Activated CD4-positive, alpha-beta T cell treated with anti-CD3 and anti-CD28 coated beads, Interleukin-2, amount 10 ng/mL, durations not matched to agents 24 days and 14 days (primary cell): ENCODE results near the gene TCEAL7. TPM values are rescaled to one million over a fixed set of nuclear protein-coding genes. Genes with fewer than 3 reads are reported as not detected.
"Not testable (repeated sequence)": the region's sequence is repeated elsewhere in the genome, so short reads cannot be mapped to it uniquely, and the experiment has no call there.

Experiments
- DNase-seq: peaks from one replicate; pipeline ENCODE4 v3.0.0; 2022
- H3K27ac Mint-ChIP-seq: one replicate; pipeline ENCODE4 v1.8.0; 2022; ENCODE audit warnings: mild to moderate bottlenecking, mixed read lengths
- H3K27me3 Mint-ChIP-seq: one replicate; pipeline ENCODE4 v1.8.0; 2022; ENCODE audit warnings: mixed read lengths
- H3K36me3 Mint-ChIP-seq: one replicate; pipeline ENCODE4 v1.8.0; 2022; ENCODE audit warnings: low read depth, mild to moderate bottlenecking, mixed read lengths
- H3K4me1 Mint-ChIP-seq: one replicate; pipeline ENCODE4 v1.8.0; 2021; ENCODE audit warnings: mixed read lengths
- H3K4me3 Mint-ChIP-seq: one replicate; pipeline ENCODE4 v1.8.0; 2022; ENCODE audit warnings: mild to moderate bottlenecking, moderate library complexity, mixed read lengths
- H3K9me3 Mint-ChIP-seq: one replicate; pipeline ENCODE4 v1.8.0; 2021; ENCODE audit warnings: mixed read lengths
- intact Hi-C: fragments of 100-400 bp; cut with micrococcal nuclease; formaldehyde crosslinking; loops from one replicate; pipeline ENCODE4 v1.15.1; 2023
- total RNA-seq: library from RNA; stranded (reverse); gene quantifications from 2 replicates; pipeline ENCODE4 v1.2.3, GENCODE V29; 2022

TCEAL7 gene
- not detected in 2 replicates for total RNA-seq

DNA sequence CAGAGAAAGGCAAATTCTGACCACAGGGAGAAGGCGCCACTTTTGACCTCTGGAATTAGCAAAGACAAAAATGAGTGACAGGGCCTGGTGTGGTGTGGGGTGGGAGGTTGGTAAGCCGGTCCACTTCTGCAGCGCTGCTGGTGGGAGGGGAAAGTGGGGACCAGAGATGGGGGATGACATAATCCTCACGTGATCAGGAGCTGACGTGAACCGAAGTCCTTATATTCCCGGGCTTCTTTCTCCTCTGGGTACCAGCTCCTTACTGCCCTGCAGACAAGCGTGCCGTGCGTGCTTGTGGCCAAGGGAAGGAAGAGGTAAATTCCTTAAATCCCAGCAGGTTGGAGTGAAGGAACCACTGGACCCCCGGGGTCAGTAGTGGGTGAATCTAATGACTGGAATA, at the start of gene TCEAL7:
Gene TCEAL7 (plus strand): TSS at position 249 of the 400 bp plus-strand sequence. CDS start 1,165 bp downstream, outside the sequence.
- DNase-seq: no peak
- H3K4me1 Mint-ChIP-seq: no peaks in the 10 kb centered on the region
- no peaks in the 10 kb centered on the region for H3K36me3 Mint-ChIP-seq
- H3K27ac Mint-ChIP-seq: no peak within 1 kb of the TSS
- peaks cover 12% of the 10 kb centered on the region for H3K27me3 Mint-ChIP-seq
- no peaks in the 10 kb centered on the region for H3K9me3 Mint-ChIP-seq
- intact Hi-C loops: no loop called here
- no peak within 1 kb of the TSS for H3K4me3 Mint-ChIP-seq

- Mint-ChIP-seq H3K9me3 (no peaks in the 10 kb centered on the region), H3K4me1 (no peaks in the 10 kb centered on the region), H3K27ac (no peak overlapping the region), H3K36me3 (no peaks in the 10 kb centered on the region), H3K27me3 (peaks cover 7% of the 10 kb centered on the region), H3K4me3 (no peak overlapping the region)
- intact Hi-C loops: no loop called here
- DNase-seq: no peak
These were observed 36.9 kb upstream of the TCEAL7 start for GRCh38 chrX:103293118-103293517.

GRCh38 chrX:103304705-103305104, 25.3 kb upstream of the TCEAL7 start:
- no peak for DNase-seq
- Mint-ChIP-seq H3K4me1 (peaks cover 3% of the 10 kb centered on the region), H3K27me3 (peaks cover 2% of the 10 kb centered on the region), H3K9me3 (no peaks in the 10 kb centered on the region), H3K4me3 (no peak overlapping the region), H3K27ac (no peak overlapping the region), H3K36me3 (no peaks in the 10 kb centered on the region)
- intact Hi-C loops: loop anchor here (5.0 kb wide), 1 partner anchor 47 kb away; the partner anchor contains the start of gene TCEAL8

GRCh38 chrX:103305666-103306065, 24.4 kb upstream of the TCEAL7 start:
- not testable (repeated sequence) for H3K4me1 Mint-ChIP-seq, H3K36me3 Mint-ChIP-seq, DNase-seq, H3K4me3 Mint-ChIP-seq, H3K27me3 Mint-ChIP-seq, H3K27ac Mint-ChIP-seq, H3K9me3 Mint-ChIP-seq
- intact Hi-C loops: loop anchor here (5.0 kb wide), 1 partner anchor 48 kb away; the partner anchor contains the start of gene TCEAL8

DNA sequence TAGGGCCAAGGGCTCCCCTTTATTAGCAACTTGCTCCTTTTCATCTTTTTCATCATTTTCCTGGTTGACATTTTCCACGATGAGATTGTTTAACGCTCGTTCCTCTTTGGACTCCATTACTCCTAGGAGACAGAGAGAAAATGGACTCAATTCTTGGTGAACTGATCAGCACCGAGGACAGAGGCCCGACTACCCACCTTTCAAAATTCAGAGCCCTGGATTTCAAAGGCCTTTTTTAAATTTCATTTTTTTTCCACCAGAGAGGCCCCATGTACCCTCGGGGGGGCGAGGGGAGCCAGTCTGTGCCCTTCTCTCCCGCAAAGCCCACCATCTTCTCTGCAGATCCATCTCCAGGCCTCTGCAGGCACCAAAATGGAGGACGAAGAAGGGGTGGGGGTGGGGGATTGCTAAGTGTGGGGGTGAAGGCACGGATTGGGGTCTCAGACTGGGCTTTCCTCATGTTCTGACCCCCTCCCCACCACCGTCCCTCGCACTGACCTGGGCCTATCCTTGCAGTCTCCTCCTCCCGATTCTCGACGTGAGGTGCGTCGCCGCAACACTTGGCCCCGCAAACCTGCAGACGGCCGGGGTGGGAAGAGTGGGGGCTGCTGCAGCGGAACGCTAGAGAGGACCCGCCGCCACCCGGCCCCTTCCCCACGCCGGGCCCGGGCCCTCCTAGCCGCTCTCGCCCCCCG, 20.0 kb upstream of the TCEAL7 start:
- Mint-ChIP-seq H3K27ac (no peak overlapping the region), H3K27me3 (peaks cover 2% of the 10 kb centered on the region), H3K4me1 (no peaks in the 10 kb centered on the region), H3K36me3 (no peaks in the 10 kb centered on the region), H3K4me3 (no peak overlapping the region), H3K9me3 (no peaks in the 10 kb centered on the region)
- intact Hi-C loops: loop anchor here (5.0 to 10.0 kb wide), 2 partner anchors 53 to 95 kb away; partner anchors contain the start of genes BEX4 and TCEAL8
- DNase-seq: peak; percentile 52

DNA sequence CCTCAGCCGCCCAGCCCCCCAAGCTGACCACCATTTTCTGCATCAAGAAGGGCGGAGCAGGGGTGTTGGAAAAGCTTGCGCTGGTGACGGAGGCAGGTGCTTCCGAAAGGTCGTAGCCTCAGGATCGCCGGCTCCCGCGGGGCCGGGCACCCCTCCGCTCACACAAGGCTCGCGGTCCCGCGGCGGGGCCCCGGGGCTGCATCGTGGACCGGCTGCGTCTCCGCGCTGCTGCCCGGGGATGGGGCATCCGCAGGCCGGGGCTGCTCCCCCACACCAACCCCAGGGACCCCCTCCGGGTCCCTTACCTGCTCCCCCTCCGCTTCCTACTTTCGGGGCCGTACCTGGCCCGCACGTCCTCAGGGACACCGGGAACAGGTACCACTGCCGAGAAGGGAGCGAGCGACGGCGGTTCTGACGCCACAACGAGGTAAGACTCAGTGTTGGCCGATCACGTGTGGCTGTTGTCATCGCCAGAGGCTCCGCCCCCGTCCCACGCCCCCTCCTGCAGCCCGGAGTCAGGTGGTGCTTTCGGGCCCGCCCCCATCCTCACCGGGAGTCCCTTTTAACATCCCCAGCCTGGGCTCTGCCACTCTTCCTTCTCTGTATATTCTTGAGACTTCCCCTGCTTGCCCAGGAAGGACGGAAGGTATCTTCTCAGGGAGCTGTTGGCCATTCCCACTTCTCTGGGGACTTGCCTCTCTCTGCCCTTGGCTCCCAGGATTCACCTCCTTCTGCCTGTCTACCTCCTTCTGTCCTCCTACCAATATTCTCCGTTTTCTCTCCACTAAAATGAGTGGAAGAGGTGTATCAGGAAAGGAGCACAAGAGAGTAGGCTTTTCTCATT, 19.3 kb upstream of the TCEAL7 start, which contains the start of gene BEX2:
Gene BEX2 (minus strand): TSS at position 436 of the 844 bp plus-strand sequence. CDS start 1,014 bp downstream, outside the sequence.
- peak within 1 kb of the TSS; percentile 77 for H3K4me3 Mint-ChIP-seq
- DNase-seq: peak; percentile 93
- H3K27ac Mint-ChIP-seq: peak within 1 kb of the TSS; percentile 56
- H3K27me3 Mint-ChIP-seq: peaks cover 2% of the 10 kb centered on the region
- no peaks in the 10 kb centered on the region for H3K4me1 Mint-ChIP-seq
- H3K9me3 Mint-ChIP-seq: no peaks in the 10 kb centered on the region
- intact Hi-C loops: loop anchor here (10.0 kb wide), 1 partner anchor 96 kb away; the partner anchor contains the start of gene BEX4
- H3K36me3 Mint-ChIP-seq: no peaks in the 10 kb centered on the region

- H3K4me1 Mint-ChIP-seq: no peaks in the 10 kb centered on the region
- H3K27ac Mint-ChIP-seq: no peak overlapping the region
- H3K4me3 Mint-ChIP-seq: no peak overlapping the region
- no peaks in the 10 kb centered on the region for H3K9me3 Mint-ChIP-seq
- DNase-seq: no peak
- no peaks in the 10 kb centered on the region for H3K36me3 Mint-ChIP-seq
- H3K27me3 Mint-ChIP-seq: peaks cover 2% of the 10 kb centered on the region
- intact Hi-C loops: loop anchor here (10.0 kb wide), 1 partner anchor 97 kb away; the partner anchor contains the start of gene BEX4
These were observed 18.6 kb upstream of the TCEAL7 start for GRCh38 chrX:103311399-103311780.

- no peak for DNase-seq
- Mint-ChIP-seq H3K4me3 (no peak overlapping the region), H3K4me1 (no peaks in the 10 kb centered on the region), H3K9me3 (no peaks in the 10 kb centered on the region), H3K36me3 (no peaks in the 10 kb centered on the region), H3K27ac (no peak overlapping the region), H3K27me3 (peaks cover 14% of the 10 kb centered on the region)
- intact Hi-C loops: no loop called here
These were observed 746 bp downstream of the TCEAL7 start for GRCh38 chrX:103330681-103331288.

- no peaks in the 10 kb centered on the region for H3K9me3 Mint-ChIP-seq
- no peak overlapping the region for H3K27ac Mint-ChIP-seq
- peaks cover 3% of the 10 kb centered on the region for H3K4me1 Mint-ChIP-seq
- peaks cover 14% of the 10 kb centered on the region for H3K27me3 Mint-ChIP-seq
- DNase-seq: no peak
- H3K4me3 Mint-ChIP-seq: no peak overlapping the region
- intact Hi-C loops: no loop called here
- no peaks in the 10 kb centered on the region for H3K36me3 Mint-ChIP-seq
These were observed 8.6 kb downstream of the TCEAL7 start for GRCh38 chrX:103338663-103339062.

GRCh38 chrX:103343105-103343504, 13.1 kb downstream of the TCEAL7 start:
- intact Hi-C loops: loop anchor here (1.0 kb wide), 1 partner anchor 121 kb away; no protein-coding TSS in a partner anchor
- peaks cover 3% of the 10 kb centered on the region for H3K4me1 Mint-ChIP-seq
- peaks cover 8% of the 10 kb centered on the region for H3K27me3 Mint-ChIP-seq
- H3K27ac Mint-ChIP-seq: no peak overlapping the region
- DNase-seq: peak; percentile 76
- no peak overlapping the region for H3K4me3 Mint-ChIP-seq
- H3K9me3 Mint-ChIP-seq: no peaks in the 10 kb centered on the region
- no peaks in the 10 kb centered on the region for H3K36me3 Mint-ChIP-seq

DNA sequence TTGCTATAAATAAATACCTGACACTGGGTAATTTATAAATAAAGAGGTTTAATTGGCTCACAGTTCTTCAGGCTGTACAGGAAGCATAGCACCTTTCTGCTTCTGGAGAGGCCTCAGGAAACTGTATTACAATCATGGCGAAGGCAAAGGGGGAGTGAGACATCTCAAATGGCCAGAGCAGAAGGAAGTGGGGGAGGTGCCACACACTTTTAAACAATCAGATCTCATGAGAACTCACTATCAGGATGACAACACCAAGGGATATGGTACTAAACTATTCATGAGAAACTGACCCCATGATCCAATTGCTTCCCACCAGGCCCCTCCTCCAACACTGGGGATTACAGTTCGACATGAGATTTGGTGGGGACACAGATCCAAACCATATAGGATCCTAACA, 14.6 kb downstream of the TCEAL7 start:
- Mint-ChIP-seq H3K4me1 (peaks cover 3% of the 10 kb centered on the region), H3K36me3 (no peaks in the 10 kb centered on the region), H3K4me3 (no peak overlapping the region), H3K9me3 (no peaks in the 10 kb centered on the region), H3K27me3 (peaks cover 6% of the 10 kb centered on the region), H3K27ac (no peak overlapping the region)
- no peak for DNase-seq
- intact Hi-C loops: no loop called here

DNA sequence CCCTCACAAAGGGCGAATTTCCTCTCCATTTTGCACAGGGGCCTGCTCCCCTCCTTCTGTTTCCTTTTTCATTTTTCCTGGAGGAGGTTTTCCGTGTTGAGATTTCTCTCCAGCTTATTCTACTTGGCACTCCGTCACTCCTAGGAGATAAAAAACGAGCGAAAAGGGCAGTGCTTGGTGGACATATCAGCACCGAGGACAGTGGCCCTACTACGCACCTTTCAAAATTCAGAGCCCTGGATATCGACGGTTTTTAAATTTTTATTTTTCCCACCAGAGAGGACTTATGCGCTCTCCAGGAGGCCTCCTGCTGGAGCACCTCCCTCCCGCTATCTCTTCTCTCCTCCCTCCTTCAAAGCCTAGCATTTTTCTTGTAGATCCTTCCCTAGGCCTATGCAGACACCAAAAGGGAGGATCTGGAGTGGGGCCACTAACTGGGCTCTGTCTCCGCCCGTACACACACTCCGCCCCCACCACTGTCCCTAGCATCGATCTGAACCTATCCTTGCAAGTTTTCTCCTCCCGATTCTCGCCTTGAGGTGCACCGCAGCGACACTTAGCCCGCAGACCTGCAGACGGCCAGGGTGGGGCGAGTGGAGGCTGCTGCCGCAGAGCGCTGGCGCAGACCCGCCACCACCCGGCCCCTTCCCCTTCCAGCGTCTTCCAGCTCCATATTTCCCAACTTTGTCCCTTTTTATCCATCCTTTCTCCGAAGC, 17.8 kb downstream of the TCEAL7 start:
- no peak for DNase-seq
- Mint-ChIP-seq H3K9me3 (no peaks in the 10 kb centered on the region), H3K4me1 (peaks cover 3% of the 10 kb centered on the region), H3K36me3 (no peaks in the 10 kb centered on the region), H3K4me3 (no peak overlapping the region), H3K27ac (no peak overlapping the region), H3K27me3 (peaks cover 4% of the 10 kb centered on the region)
- intact Hi-C loops: no loop called here

DNA sequence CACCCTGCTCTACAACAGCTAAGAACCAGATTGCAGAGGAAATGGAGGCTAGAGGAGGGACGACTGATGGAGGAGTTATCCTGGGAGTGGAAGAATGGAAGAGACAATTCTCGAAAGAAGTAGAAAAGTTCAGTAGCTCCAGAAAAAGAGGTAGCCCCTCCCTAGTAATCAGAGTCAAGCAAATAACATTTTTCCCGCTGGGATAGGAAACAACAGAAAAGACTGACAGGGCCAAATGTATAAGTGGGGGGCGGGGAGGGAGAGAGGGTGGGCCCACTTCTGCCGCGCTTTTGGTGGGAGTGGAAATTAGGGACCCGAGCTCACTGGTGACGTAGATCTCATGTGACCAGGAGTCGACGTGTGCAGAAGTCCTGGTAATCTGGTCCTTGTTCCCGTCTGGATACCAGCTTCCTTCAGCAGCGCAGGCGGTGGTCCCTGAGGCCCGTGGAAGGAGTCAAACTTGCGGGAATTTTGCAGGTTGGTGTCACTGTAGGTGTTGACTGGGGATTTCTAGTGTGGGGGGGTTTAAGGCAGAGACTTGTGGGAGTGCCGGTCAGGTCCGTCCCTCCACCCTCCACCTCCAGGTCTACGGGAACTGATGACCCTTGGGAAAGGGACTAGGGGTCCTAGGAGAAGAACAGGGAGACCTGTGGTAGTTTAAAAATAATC, 26.2 kb downstream of the TCEAL7 start, which contains the start of gene TCEAL9:
Gene TCEAL9 (plus strand): TSS at position 377 of the 669 bp plus-strand sequence. CDS start 1,179 bp downstream, outside the sequence.
- Mint-ChIP-seq H3K36me3 (no peaks in the 10 kb centered on the region), H3K9me3 (no peaks in the 10 kb centered on the region), H3K27ac (no peak within 1 kb of the TSS), H3K27me3 (peaks cover 7% of the 10 kb centered on the region), H3K4me3 (peak within 1 kb of the TSS; percentile 79), H3K4me1 (peaks cover 7% of the 10 kb centered on the region)
- no peak for DNase-seq
- intact Hi-C loops: no loop called here
